ENCODE measurements around the gene UBP1. TPM values are rescaled to one million over a fixed set of nuclear protein-coding genes. Genes with fewer than 3 reads are reported as not detected.

UBP1 gene
- total RNA-seq, 2 experiments from 2014 or later: 60.5 to 71.8 TPM

GRCh38 chr3:33394403-33395054 is 45.7 kb downstream of the UBP1 start:
- DNase-seq: no peak
- H3K36me3 Mint-ChIP-seq: peaks cover 69% of the 10 kb centered on the region
- ATAC-seq: no peak
- H3K4me1 Mint-ChIP-seq: peaks cover 17% of the 10 kb centered on the region
- no peaks in the 10 kb centered on the region for H3K9me3 Mint-ChIP-seq (ENCODE audit: low read depth)
- no peaks in the 10 kb centered on the region for H3K27me3 Mint-ChIP-seq
- CTCF ChIA-PET: interaction anchor here (1.0 to 2.1 kb wide), 3 partner anchors 9 to 393 kb away, joined by 3 to 7 read pairs (median 6); no protein-coding TSS in a partner anchor
- H3K4me3 Mint-ChIP-seq: no peak overlapping the region
- H3K27ac Mint-ChIP-seq: no peak overlapping the region

GRCh38 chr3:33392703-33393125 is 47.5 kb downstream of the UBP1 start:
- H3K36me3 Mint-ChIP-seq: peaks cover 59% of the 10 kb centered on the region
- CTCF ChIA-PET: no interaction called here
- no peaks in the 10 kb centered on the region for H3K27me3 Mint-ChIP-seq
- DNase-seq (no peak), ATAC-seq (no peak)
- no peaks in the 10 kb centered on the region for H3K9me3 Mint-ChIP-seq (ENCODE audit: low read depth)
- H3K4me1 Mint-ChIP-seq: peaks cover 18% of the 10 kb centered on the region
- H3K27ac Mint-ChIP-seq: no peak overlapping the region
- no peak overlapping the region for H3K4me3 Mint-ChIP-seq

GRCh38 chr3:33392144-33392543 is 48.1 kb downstream of the UBP1 start:
- peaks cover 55% of the 10 kb centered on the region for H3K36me3 Mint-ChIP-seq
- no peak for ATAC-seq
- CTCF ChIA-PET: no interaction called here

GRCh38 chr3:33391255-33391995 is 48.8 kb downstream of the UBP1 start:
- Mint-ChIP-seq H3K4me3 (no peak overlapping the region), H3K4me1 (peaks cover 20% of the 10 kb centered on the region), H3K27me3 (no peaks in the 10 kb centered on the region), H3K27ac (peak overlapping the region; percentile 43), H3K36me3 (peaks cover 53% of the 10 kb centered on the region), H3K9me3 (ENCODE audit: low read depth) (no peaks in the 10 kb centered on the region)
- no peak for DNase-seq
- CTCF ChIA-PET: interaction anchor here (1.5 kb wide), 1 partner anchor 19 kb away, joined by 3 read pairs; no protein-coding TSS in a partner anchor
- ATAC-seq: peak; percentile 55

More at GRCh38 chr3:33392144-33392543, 48.1 kb downstream of the UBP1 start:
- Mint-ChIP-seq H3K4me3 (no peak overlapping the region), H3K9me3 (ENCODE audit: low read depth) (no peaks in the 10 kb centered on the region), H3K4me1 (peaks cover 18% of the 10 kb centered on the region), H3K27me3 (no peaks in the 10 kb centered on the region), H3K27ac (peak overlapping the region; percentile 43)
- DNase-seq: no peak

GRCh38 chr3:33389908-33390307 is 50.3 kb downstream of the UBP1 start:
- H3K27ac Mint-ChIP-seq: peak overlapping the region; percentile 58
- H3K36me3 Mint-ChIP-seq: peaks cover 41% of the 10 kb centered on the region
- CTCF ChIA-PET: interaction anchor here (1.5 kb wide), 2 partner anchors 17 kb away, joined by 3 to 7 read pairs; no protein-coding TSS in a partner anchor
- DNase-seq (no peak), ATAC-seq (no peak)
- H3K27me3 Mint-ChIP-seq: no peaks in the 10 kb centered on the region
- peaks cover 34% of the 10 kb centered on the region for H3K4me1 Mint-ChIP-seq
- H3K9me3 Mint-ChIP-seq (ENCODE audit: low read depth): no peaks in the 10 kb centered on the region
- no peak overlapping the region for H3K4me3 Mint-ChIP-seq

- Mint-ChIP-seq H3K27me3 (no peaks in the 10 kb centered on the region), H3K36me3 (peaks cover 43% of the 10 kb centered on the region), H3K4me3 (no peak overlapping the region), H3K9me3 (ENCODE audit: low read depth) (no peaks in the 10 kb centered on the region), H3K4me1 (peaks cover 39% of the 10 kb centered on the region), H3K27ac (no peak overlapping the region)
- ATAC-seq (no peak), DNase-seq (no peak)
- CTCF ChIA-PET: interaction anchor here (1.0 to 1.5 kb wide), 2 partner anchors 16 to 56 kb away, joined by 3 to 7 read pairs; no protein-coding TSS in a partner anchor
Observed at GRCh38 chr3:33388374-33389100, 51.7 kb downstream of the UBP1 start.

- Mint-ChIP-seq H3K4me1 (peaks cover 27% of the 10 kb centered on the region), H3K27ac (peak overlapping the region; percentile 62), H3K4me3 (no peak overlapping the region), H3K36me3 (peaks cover 29% of the 10 kb centered on the region), H3K27me3 (no peaks in the 10 kb centered on the region), H3K9me3 (ENCODE audit: low read depth) (no peaks in the 10 kb centered on the region)
- DNase-seq (no peak), ATAC-seq (no peak)
- CTCF ChIA-PET: interaction anchor here (0.9 to 4.4 kb wide), 4 partner anchors 14 to 401 kb away, joined by 3 to 33 read pairs (median 5); no protein-coding TSS in a partner anchor
Observed at GRCh38 chr3:33386631-33387030, 53.6 kb downstream of the UBP1 start.

GRCh38 chr3:33385423-33385822 is 54.8 kb downstream of the UBP1 start:
- H3K27ac Mint-ChIP-seq: peak overlapping the region; percentile 77
- peaks cover 18% of the 10 kb centered on the region for H3K36me3 Mint-ChIP-seq
- H3K4me1 Mint-ChIP-seq: peaks cover 23% of the 10 kb centered on the region
- H3K27me3 Mint-ChIP-seq: no peaks in the 10 kb centered on the region
- DNase-seq: peak; percentile 88
- peak; percentile 97 for ATAC-seq
- CTCF ChIA-PET: interaction anchor here (0.8 to 4.4 kb wide), 6 partner anchors 9 to 402 kb away, joined by 3 to 33 read pairs (median 6); no protein-coding TSS in a partner anchor
- H3K4me3 Mint-ChIP-seq: no peak overlapping the region
- no peaks in the 10 kb centered on the region for H3K9me3 Mint-ChIP-seq (ENCODE audit: low read depth)

GRCh38 chr3:33383951-33384350 is 56.3 kb downstream of the UBP1 start:
- H3K27ac Mint-ChIP-seq: peak overlapping the region; percentile 1
- no peaks in the 10 kb centered on the region for H3K9me3 Mint-ChIP-seq (ENCODE audit: low read depth)
- CTCF ChIA-PET: interaction anchor here (4.4 kb wide), 1 partner anchor 11 kb away, joined by 33 read pairs; no protein-coding TSS in a partner anchor
- H3K36me3 Mint-ChIP-seq: peaks cover 12% of the 10 kb centered on the region
- H3K4me1 Mint-ChIP-seq: peaks cover 21% of the 10 kb centered on the region
- ATAC-seq (no peak), DNase-seq (no peak)
- no peaks in the 10 kb centered on the region for H3K27me3 Mint-ChIP-seq
- H3K4me3 Mint-ChIP-seq: no peak overlapping the region

GRCh38 chr3:33380653-33381052 is 59.6 kb downstream of the UBP1 start:
- H3K27ac Mint-ChIP-seq: no peak overlapping the region
- H3K4me3 Mint-ChIP-seq: no peak overlapping the region
- no peak for DNase-seq
- H3K36me3 Mint-ChIP-seq: peaks cover 2% of the 10 kb centered on the region
- ATAC-seq: no peak
- peaks cover 12% of the 10 kb centered on the region for H3K4me1 Mint-ChIP-seq
- no peaks in the 10 kb centered on the region for H3K9me3 Mint-ChIP-seq (ENCODE audit: low read depth)
- no peaks in the 10 kb centered on the region for H3K27me3 Mint-ChIP-seq
- CTCF ChIA-PET: interaction anchor here (0.5 kb wide), 1 partner anchor 251 kb away, joined by 3 read pairs; no protein-coding TSS in a partner anchor

GRCh38 chr3:33377931-33378330 is 62.3 kb downstream of the UBP1 start:
- no peaks in the 10 kb centered on the region for H3K27me3 Mint-ChIP-seq
- ATAC-seq (no peak), DNase-seq (no peak)
- no peak overlapping the region for H3K27ac Mint-ChIP-seq
- H3K9me3 Mint-ChIP-seq (ENCODE audit: low read depth): no peaks in the 10 kb centered on the region
- no peak overlapping the region for H3K4me3 Mint-ChIP-seq
- peaks cover 2% of the 10 kb centered on the region for H3K4me1 Mint-ChIP-seq
- H3K36me3 Mint-ChIP-seq: no peaks in the 10 kb centered on the region
- CTCF ChIA-PET: interaction anchor here (0.5 to 1.2 kb wide), 2 partner anchors 247 to 1327 kb away, joined by 3 to 4 read pairs; no protein-coding TSS in a partner anchor

- no peaks in the 10 kb centered on the region for H3K36me3 Mint-ChIP-seq
- H3K27ac Mint-ChIP-seq: no peak overlapping the region
- peaks cover 7% of the 10 kb centered on the region for H3K4me1 Mint-ChIP-seq
- H3K4me3 Mint-ChIP-seq: no peak overlapping the region
- CTCF ChIA-PET: interaction anchor here (0.5 kb wide), 1 partner anchor 1326 kb away, joined by 3 read pairs; no protein-coding TSS in a partner anchor
- no peak for DNase-seq
- ATAC-seq: no peak
- no peaks in the 10 kb centered on the region for H3K9me3 Mint-ChIP-seq (ENCODE audit: low read depth)
- no peaks in the 10 kb centered on the region for H3K27me3 Mint-ChIP-seq
Observed at GRCh38 chr3:33377489-33377888, 62.7 kb downstream of the UBP1 start.

GRCh38 chr3:33373082-33373437 is 67.1 kb downstream of the UBP1 start:
- H3K4me1 Mint-ChIP-seq: peaks cover 8% of the 10 kb centered on the region
- peaks cover 6% of the 10 kb centered on the region for H3K27me3 Mint-ChIP-seq
- DNase-seq (no peak), ATAC-seq (no peak)
- no peak overlapping the region for H3K4me3 Mint-ChIP-seq
- no peaks in the 10 kb centered on the region for H3K36me3 Mint-ChIP-seq
- no peaks in the 10 kb centered on the region for H3K9me3 Mint-ChIP-seq (ENCODE audit: low read depth)
- CTCF ChIA-PET: interaction anchor here (0.6 to 4.0 kb wide), 49 partner anchors 9 to 470 kb away, joined by 3 to 80 read pairs (median 4); partner anchors contain the start of gene CRTAP
- no peak overlapping the region for H3K27ac Mint-ChIP-seq
